Kidney (tissue), 14 donors: Measurements from ENCODE around the gene TRMT6. TPM values are rescaled to one million over a fixed set of nuclear protein-coding genes. Genes with fewer than 3 reads are reported as not detected.

ENCODE experiments used
- DNase-seq, 5 donors: peaks; one replicate each; pipeline ENCODE4 v3.0.0-alpha.2; 2013 to 2020
- FAIRE-seq: peaks from 2 replicates; lab custom pipeline; 2012; peaks lifted over from hg19 to GRCh38; lab: Jason Lieb, UNC
- H3K27ac ChIP-seq, 2 donors: one replicate each; pipeline ENCODE4 v1.7.0; 2013; ENCODE audit warnings: low read depth in 2 of 2, low read length in 2 of 2, inconsistent platforms in 1 of 2
- H3K27me3 ChIP-seq: one replicate; pipeline ENCODE4 v1.7.1; 2013; ENCODE audit warnings: low read length, inconsistent platforms; ENCODE audit not compliant: control insufficient read depth, insufficient read depth
- H3K36me3 ChIP-seq, 3 donors: one replicate each; pipeline versions ENCODE4 v1.7.0 to v1.7.1; 2013; ENCODE audit warnings: low read length in 3 of 3, control low read depth in 1 of 3, inconsistent platforms in 1 of 3; ENCODE audit not compliant: insufficient read depth in 3 of 3, control insufficient read depth in 2 of 3
- H3K4me1 ChIP-seq, 3 donors: one replicate each; pipeline versions ENCODE4 v1.7.0 to v1.7.1; 2013; ENCODE audit warnings: low read length in 3 of 3, inconsistent platforms in 1 of 3, low read depth in 1 of 3; ENCODE audit not compliant: control insufficient read depth in 2 of 3, insufficient read depth in 2 of 3
- H3K4me3 ChIP-seq, 3 donors: one replicate each; pipeline versions ENCODE4 v1.7.0 to v1.8.1; 2013; ENCODE audit warnings: low read length in 3 of 3, control low read depth in 1 of 3, inconsistent platforms in 1 of 3
- H3K9ac ChIP-seq, 3 donors: one replicate each; pipeline versions ENCODE4 v1.7.0 to v1.7.1; 2013; ENCODE audit warnings: low read length in 3 of 3, control low read depth in 1 of 3, inconsistent platforms in 1 of 3
- H3K9me3 ChIP-seq, 3 donors: one replicate each; pipeline versions ENCODE4 v1.7.0 to v1.7.1; 2013; ENCODE audit warnings: low read length in 3 of 3, control low read depth in 1 of 3, inconsistent platforms in 1 of 3; ENCODE audit not compliant: control insufficient read depth in 2 of 3, insufficient read depth in 1 of 3
- intact Hi-C: fragments of 100-400 bp; cut with DNase I; formaldehyde crosslinking; loops from one replicate; pipeline ENCODE4 v1.11.1; 2022
- polyA plus RNA-seq: library from polyadenylated mRNA; stranded (reverse); fragments of 350-450 nt; fragmentation: Illumina TruSeq; extraction: RNeasy Lipid Tissue Mini Kit (QIAGEN cat#74804); gene quantifications from one replicate; pipeline ENCODE4 v1.2.3, GENCODE V29; 2014; ENCODE audit warnings: low read depth, low replicate concordance; ENCODE audit not compliant: insufficient read depth
- total RNA-seq: library from RNA; stranded (reverse); fragmentation: NEBNext Ultra II Directional; extraction: Animal tissue kit (Norgen Biotek cat#: 25700); gene quantifications from one replicate; pipeline ENCODE4 v1.2.1, GENCODE V29; 2021
- TF ChIP-seq, protein P1 (sequence below): IDR thresholded peaks from 3 replicates; pipeline ENCODE4 v1.5.1; 2012; ENCODE audit warnings: mild to moderate bottlenecking, moderate library complexity, borderline replicate concordance; ENCODE audit not compliant: insufficient read depth; ENCODE audit errors: extremely low read depth
- donor health status: control.
- donor health status: control.
- donor health status: control.
- donor health status: control.
- donor health status: control.
- donor health status: DM: yes; HTN: yes; CAD: no.
- donor health status: Normal renal cell carcinoma (clear cell type).

Gene TRMT6
- total and polyA plus RNA-seq, 2 donors from 2014 or later: 9.1 to 12.3 TPM

DNA sequence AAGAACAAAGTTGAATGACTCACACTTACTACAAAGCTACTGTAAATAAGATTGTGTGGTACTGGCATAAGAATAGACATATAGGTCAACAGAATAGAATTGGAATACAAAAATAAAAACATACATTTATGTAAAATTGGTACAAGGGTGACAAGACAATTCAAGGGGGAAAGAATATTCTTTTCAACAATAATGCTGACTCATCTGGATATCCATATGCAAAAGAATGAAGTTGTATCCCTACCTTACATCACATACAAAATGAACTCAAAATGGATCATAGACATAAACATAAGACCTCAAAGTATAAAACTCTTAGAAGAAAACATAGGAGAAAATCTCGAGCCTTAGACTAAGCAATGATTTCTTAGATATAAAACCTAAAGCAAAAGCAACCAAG lies 50.9 kb downstream of the TRMT6 start:
- H3K9me3 ChIP-seq: no peaks in the 10 kb centered on the region
- TF ChIP-seq, protein P1, sequence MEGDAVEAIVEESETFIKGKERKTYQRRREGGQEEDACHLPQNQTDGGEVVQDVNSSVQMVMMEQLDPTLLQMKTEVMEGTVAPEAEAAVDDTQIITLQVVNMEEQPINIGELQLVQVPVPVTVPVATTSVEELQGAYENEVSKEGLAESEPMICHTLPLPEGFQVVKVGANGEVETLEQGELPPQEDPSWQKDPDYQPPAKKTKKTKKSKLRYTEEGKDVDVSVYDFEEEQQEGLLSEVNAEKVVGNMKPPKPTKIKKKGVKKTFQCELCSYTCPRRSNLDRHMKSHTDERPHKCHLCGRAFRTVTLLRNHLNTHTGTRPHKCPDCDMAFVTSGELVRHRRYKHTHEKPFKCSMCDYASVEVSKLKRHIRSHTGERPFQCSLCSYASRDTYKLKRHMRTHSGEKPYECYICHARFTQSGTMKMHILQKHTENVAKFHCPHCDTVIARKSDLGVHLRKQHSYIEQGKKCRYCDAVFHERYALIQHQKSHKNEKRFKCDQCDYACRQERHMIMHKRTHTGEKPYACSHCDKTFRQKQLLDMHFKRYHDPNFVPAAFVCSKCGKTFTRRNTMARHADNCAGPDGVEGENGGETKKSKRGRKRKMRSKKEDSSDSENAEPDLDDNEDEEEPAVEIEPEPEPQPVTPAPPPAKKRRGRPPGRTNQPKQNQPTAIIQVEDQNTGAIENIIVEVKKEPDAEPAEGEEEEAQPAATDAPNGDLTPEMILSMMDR: no peak
- no peaks in the 10 kb centered on the region for H3K27me3 ChIP-seq
- H3K27ac ChIP-seq: no peak overlapping the region
- no peaks in the 10 kb centered on the region for H3K4me1 ChIP-seq
- H3K4me3 ChIP-seq: no peak overlapping the region
- FAIRE-seq: no peak
- intact Hi-C loops: no loop called here
- H3K36me3 ChIP-seq: no peaks in the 10 kb centered on the region
- no peak for DNase-seq
- no peak overlapping the region for H3K9ac ChIP-seq

DNA sequence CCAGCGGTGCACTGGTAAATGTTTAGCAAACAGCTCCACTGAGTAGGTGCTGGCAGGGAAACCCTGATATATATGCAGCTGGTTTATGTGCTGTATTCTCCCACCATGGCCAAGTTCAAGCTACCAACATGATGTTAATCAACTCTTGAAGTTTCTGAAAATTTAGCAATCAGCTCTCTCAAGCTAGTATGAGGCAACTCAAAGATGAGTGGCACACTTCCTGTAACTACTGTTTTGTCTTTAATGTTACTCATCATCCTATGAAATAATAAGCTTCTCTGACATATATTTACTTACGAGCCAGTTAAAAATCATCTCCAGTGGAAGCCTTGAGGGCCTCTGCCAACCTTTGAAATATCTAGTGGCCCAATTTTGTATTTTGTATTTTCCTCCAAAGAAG lies 54.7 kb downstream of the TRMT6 start:
- no peak overlapping the region for H3K9ac ChIP-seq
- no peak for FAIRE-seq

DNA sequence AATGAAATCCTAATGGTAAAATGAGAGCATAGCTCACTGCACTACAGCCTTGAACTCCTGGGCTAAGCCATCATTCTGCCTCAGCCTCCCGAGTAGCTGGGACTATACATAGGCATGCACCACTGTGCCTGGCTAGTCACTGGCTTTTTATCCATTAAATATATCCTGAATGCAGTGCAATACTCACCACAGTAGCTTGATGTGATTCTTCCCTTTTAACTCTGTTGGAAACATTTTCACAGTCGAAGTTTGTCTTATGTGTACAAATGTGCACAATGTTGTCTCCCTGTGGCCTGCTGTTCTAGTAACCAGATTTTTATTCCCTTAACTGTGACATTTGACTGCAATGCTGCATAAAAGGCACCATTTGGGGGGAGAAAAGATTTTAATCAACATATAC lies 56.7 kb downstream of the TRMT6 start:
- no peak for FAIRE-seq
- Histone ChIP-seq H3K4me1 (no peaks in the 10 kb centered on the region), H3K27me3 (no peaks in the 10 kb centered on the region), H3K4me3 (no peak overlapping the region), H3K27ac (no peak overlapping the region), H3K9ac (no peak overlapping the region), H3K9me3 (no peaks in the 10 kb centered on the region), H3K36me3 (no peaks in the 10 kb centered on the region)
- TF ChIP-seq, protein P1: no peak
- intact Hi-C loops: no loop called here
- DNase-seq: no peak

More for the DNA sequence above, 54.7 kb downstream of the TRMT6 start:
- intact Hi-C loops: no loop called here
- H3K27ac ChIP-seq: no peak overlapping the region
- H3K4me3 ChIP-seq: no peak overlapping the region
- no peaks in the 10 kb centered on the region for H3K36me3 ChIP-seq
- H3K9me3 ChIP-seq: no peaks in the 10 kb centered on the region
- TF ChIP-seq, protein P1: no peak
- DNase-seq: no peak
- no peaks in the 10 kb centered on the region for H3K4me1 ChIP-seq
- no peaks in the 10 kb centered on the region for H3K27me3 ChIP-seq

DNA sequence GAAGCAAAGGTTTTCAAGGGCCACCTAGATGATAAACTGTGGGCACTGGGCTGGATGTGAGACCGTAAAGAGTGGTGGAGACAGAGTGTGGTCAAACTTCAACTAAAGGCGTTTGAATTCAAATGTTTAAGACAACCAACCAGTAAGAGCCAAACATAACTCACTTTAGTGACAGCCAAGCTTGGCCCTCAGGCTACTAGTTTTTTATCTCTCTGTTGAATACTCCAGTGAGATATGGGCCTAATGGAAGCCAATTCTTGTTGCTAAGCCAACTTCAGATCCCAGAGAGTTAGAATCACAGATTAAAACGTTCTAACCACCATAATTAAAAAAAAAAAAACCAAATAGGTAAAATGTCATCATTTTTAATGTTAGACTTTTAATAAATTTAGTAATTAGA lies 57.3 kb downstream of the TRMT6 start:
- Histone ChIP-seq H3K27ac (no peak overlapping the region), H3K27me3 (no peaks in the 10 kb centered on the region), H3K9ac (no peak overlapping the region), H3K4me3 (no peak overlapping the region), H3K9me3 (no peaks in the 10 kb centered on the region), H3K36me3 (no peaks in the 10 kb centered on the region), H3K4me1 (no peaks in the 10 kb centered on the region)
- DNase-seq (no peak), FAIRE-seq (no peak)
- TF ChIP-seq, protein P1: no peak
- intact Hi-C loops: no loop called here
